Endometrial microvascular endothelial cells (primary cell): ENCODE results near the gene ATXN1L. TPM values are rescaled to one million over a fixed set of nuclear protein-coding genes. Genes with fewer than 3 reads are reported as not detected.

Source experiments
- total RNA-seq: library from RNA; depleted of rRNA; stranded (reverse); fragments of >200 nt; gene quantifications from one replicate; pipeline ENCODE4 v1.2.3, GENCODE V29; 2015; ENCODE audit errors: inconsistent ontology term

ATXN1L gene
- total RNA-seq, 1 donor from 2014 or later, result 14.0 TPM

Other genes with a start within 250 kb of the ATXN1L start
- 0.19 TPM for gene MARVELD3, start 219.8 kb upstream of the ATXN1L start, total RNA-seq
- gene PHLPP2, start 121.3 kb upstream of the ATXN1L start, total RNA-seq, result 6.8 TPM
- gene AP1G1, start 37.1 kb upstream of the ATXN1L start, total RNA-seq, result 67.8 TPM
- 10.5 TPM for gene ZNF821, start 38.2 kb downstream of the ATXN1L start, total RNA-seq
- 204 TPM for gene IST1, start 49.6 kb downstream of the ATXN1L start, total RNA-seq
- gene PKD1L3, start 154.4 kb downstream of the ATXN1L start, total RNA-seq, result not detected
- 8.8 TPM for gene DHODH, start 162.8 kb downstream of the ATXN1L start, total RNA-seq
- not detected for gene HP, start 208.5 kb downstream of the ATXN1L start, total RNA-seq
- gene HPR, start 217.2 kb downstream of the ATXN1L start, total RNA-seq, result not detected
- gene TXNL4B, start 247.6 kb downstream of the ATXN1L start, total RNA-seq, result 16.1 TPM
- gene DHX38, start 247.9 kb downstream of the ATXN1L start, total RNA-seq, result 39.6 TPM